Measurements from ENCODE around the gene DMD. TPM values are rescaled to one million over a fixed set of nuclear protein-coding genes. Genes with fewer than 3 reads are reported as not detected.

Gene DMD
- total and polyA plus RNA-seq, 2 of the 13 experiments (the other 11 are each of a cell fraction or from before 2014, with no cell fraction given) = 17.6 to 25.9 TPM

- no peaks in the 10 kb centered on the region for H3K36me3 ChIP-seq (replicated peaks in 1 of 2; ENCODE audit: control insufficient read depth in 1 of 2, insufficient read depth in 2 of 2, low read length in 2 of 2)
- no peaks in the 10 kb centered on the region for H3K9me3 ChIP-seq (ENCODE audit: low read length)
- no peaks in the 10 kb centered on the region for H3K4me1 ChIP-seq (ENCODE audit: insufficient read depth, low read length)
- POLR2A ChIA-PET = no interaction called here
- H3K27ac ChIP-seq (ENCODE audit: extremely low read length, insufficient read depth, low read length) = no peak overlapping the region
- H3K4me3 ChIP-seq (replicated peaks in 1 of 3; ENCODE audit: insufficient read depth in 1 of 3, low read depth in 2 of 3, low read length in 3 of 3) = no peak overlapping the region
- DNase-seq (ENCODE audit: low spot score) (no peak), FAIRE-seq (no peak), ATAC-seq (no peak)
- no peaks in the 10 kb centered on the region for H3K79me2 ChIP-seq (ENCODE audit: insufficient read depth, low read length)
- WGBS (ENCODE audit: low lambda C conversion rate) = 43% methylated on average over 2 of the region's 2 CpGs
- TF ChIP-seq ZNF773 (CRISPR knock-in tag; IDR thresholded peaks at IDR 0.05; ENCODE audit: borderline replicate concordance) = no peak
- BruUV-seq (replicated peaks) = no TSS peak
- intact Hi-C loops (cut with micrococcal nuclease; ENCODE audit: unreplicated experiment) = no loop called here
- in situ Hi-C loops (cut with HindIII; ENCODE audit: extremely low pct_ligation_motif_present, low pct_unique_long_range_greater_than_20kb) = loop anchor here (25.0 kb wide), 1 partner anchor 125 kb away; no protein-coding TSS in a partner anchor
- H4K20me1 ChIP-seq (ENCODE audit: insufficient read depth, low read length) = no peaks in the 10 kb centered on the region
- no peak overlapping the region for H3K9ac ChIP-seq (ENCODE audit: insufficient read depth, low read depth, low read length)
- CTCF ChIA-PET (ENCODE audit: low intra/inter-chr PET ratio, low total read pairs) = no interaction called here
- no peak overlapping the region for H3K4me2 ChIP-seq (ENCODE audit: low read depth, low read length)
- H3K27me3 ChIP-seq (ENCODE audit: control insufficient read depth in 1 of 2, insufficient read depth in 2 of 2, low read length in 2 of 2) = no peaks in the 10 kb centered on the region
- no peak overlapping the region for H2AFZ ChIP-seq (ENCODE audit: low read length)
Measured at GRCh38 chrX:32662516-32662915, 548.8 kb downstream of the DMD start.

GRCh38 chrX:32644476-32645245 lies 566.7 kb downstream of the DMD start:
- intact Hi-C loops (cut with micrococcal nuclease; ENCODE audit: unreplicated experiment) = no loop called here
- BruUV-seq (replicated peaks) = no TSS peak
- CTCF ChIA-PET (ENCODE audit: low intra/inter-chr PET ratio, low total read pairs) = no interaction called here

More at GRCh38 chrX:32644476-32645245, 566.7 kb downstream of the DMD start:
- no peak for TF ChIP-seq SNAPC4 (CRISPR knock-in tag; IDR thresholded peaks at IDR 0.05)
- no peak for TF ChIP-seq TBX2 (CRISPR knock-in tag; IDR thresholded peaks at IDR 0.05; ENCODE audit: borderline replicate concordance)
- TF ChIP-seq THAP9 (CRISPR knock-in tag; IDR thresholded peaks at IDR 0.05; ENCODE audit: borderline replicate concordance) = no peak
- TF ChIP-seq GATA4 (IDR thresholded peaks at IDR 0.05; ENCODE audit: borderline replicate concordance, low read depth) = no peak
- no peak for TF ChIP-seq GABPA (IDR thresholded peaks at IDR 0.05; ENCODE audit: low read depth, low read length)
- TF ChIP-seq GABPA (CRISPR knock-in tag; IDR thresholded peaks at IDR 0.05; ENCODE audit: low read depth) = no peak
- Histone ChIP-seq H3K27ac (ENCODE audit: extremely low read length, insufficient read depth, low read length) (no peak overlapping the region), H3K9me3 (ENCODE audit: low read length) (no peaks in the 10 kb centered on the region), H3K36me3 (replicated peaks in 1 of 2; ENCODE audit: control insufficient read depth in 1 of 2, insufficient read depth in 2 of 2, low read length in 2 of 2) (no peaks in the 10 kb centered on the region), H2AFZ (ENCODE audit: low read length) (no peak overlapping the region), H3K9ac (ENCODE audit: insufficient read depth, low read depth, low read length) (no peak overlapping the region), H3K4me3 (replicated peaks in 1 of 3; ENCODE audit: insufficient read depth in 1 of 3, low read depth in 2 of 3, low read length in 3 of 3) (no peak overlapping the region), H4K20me1 (ENCODE audit: insufficient read depth, low read length) (no peaks in the 10 kb centered on the region), H3K4me2 (ENCODE audit: low read depth, low read length) (no peak overlapping the region), H3K27me3 (ENCODE audit: control insufficient read depth in 1 of 2, insufficient read depth in 2 of 2, low read length in 2 of 2) (no peaks in the 10 kb centered on the region), H3K4me1 (ENCODE audit: insufficient read depth, low read length) (peaks cover 20% of the 10 kb centered on the region), H3K79me2 (ENCODE audit: insufficient read depth, low read length) (no peaks in the 10 kb centered on the region)
- ATAC-seq (no peak), DNase-seq (ENCODE audit: low spot score) (no peak), FAIRE-seq (no peak)
- WGBS (ENCODE audit: low lambda C conversion rate) = 35% methylated on average over 8 of the region's 9 CpGs
- POLR2A ChIA-PET = no interaction called here
- in situ Hi-C loops (cut with HindIII; ENCODE audit: extremely low pct_ligation_motif_present, low pct_unique_long_range_greater_than_20kb) = no loop called here

Data from HepG2 (cell line).